RWPE1 (cell line): ENCODE data around the gene NOSIP.
"Not testable (repeated sequence)": the region's sequence is repeated elsewhere in the genome, so short reads cannot be mapped to it uniquely, and the experiment has no call there.

ENCODE experiments used
- CTCF ChIA-PET: fragments of 350-600 bp; sonication (Branson Sonifier 250); formaldehyde crosslinking; extraction: SDS; loops from one replicate; lab custom pipeline; 2021; lab: Yijun Ruan, JAX
- POLR2A ChIA-PET: fragments of 400-600 bp; formaldehyde crosslinking; extraction: SDS; loops from one replicate; lab custom pipeline; 2020; ENCODE audit warnings: antibody characterized with exemption; ENCODE audit not compliant: low non-redundant PET; lab: Yijun Ruan, JAX
- DNase-seq: peaks from one replicate; pipeline ENCODE4 v3.0.0; 2012; ENCODE audit warnings: low spot score
- H3K27ac ChIP-seq: fragments of 450-650 bp; 2 replicates; pipeline ENCODE4 v1.5.1; 2017
- TF ChIP-seq, protein P1 (sequence below): fragments of 450-650 bp; conservative IDR thresholded peaks from 2 replicates; pipeline ENCODE4 v1.5.1; 2017; ENCODE audit warnings: low read depth, mild to moderate bottlenecking

Gene NOSIP, protein sequence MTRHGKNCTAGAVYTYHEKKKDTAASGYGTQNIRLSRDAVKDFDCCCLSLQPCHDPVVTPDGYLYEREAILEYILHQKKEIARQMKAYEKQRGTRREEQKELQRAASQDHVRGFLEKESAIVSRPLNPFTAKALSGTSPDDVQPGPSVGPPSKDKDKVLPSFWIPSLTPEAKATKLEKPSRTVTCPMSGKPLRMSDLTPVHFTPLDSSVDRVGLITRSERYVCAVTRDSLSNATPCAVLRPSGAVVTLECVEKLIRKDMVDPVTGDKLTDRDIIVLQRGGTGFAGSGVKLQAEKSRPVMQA

DNA sequence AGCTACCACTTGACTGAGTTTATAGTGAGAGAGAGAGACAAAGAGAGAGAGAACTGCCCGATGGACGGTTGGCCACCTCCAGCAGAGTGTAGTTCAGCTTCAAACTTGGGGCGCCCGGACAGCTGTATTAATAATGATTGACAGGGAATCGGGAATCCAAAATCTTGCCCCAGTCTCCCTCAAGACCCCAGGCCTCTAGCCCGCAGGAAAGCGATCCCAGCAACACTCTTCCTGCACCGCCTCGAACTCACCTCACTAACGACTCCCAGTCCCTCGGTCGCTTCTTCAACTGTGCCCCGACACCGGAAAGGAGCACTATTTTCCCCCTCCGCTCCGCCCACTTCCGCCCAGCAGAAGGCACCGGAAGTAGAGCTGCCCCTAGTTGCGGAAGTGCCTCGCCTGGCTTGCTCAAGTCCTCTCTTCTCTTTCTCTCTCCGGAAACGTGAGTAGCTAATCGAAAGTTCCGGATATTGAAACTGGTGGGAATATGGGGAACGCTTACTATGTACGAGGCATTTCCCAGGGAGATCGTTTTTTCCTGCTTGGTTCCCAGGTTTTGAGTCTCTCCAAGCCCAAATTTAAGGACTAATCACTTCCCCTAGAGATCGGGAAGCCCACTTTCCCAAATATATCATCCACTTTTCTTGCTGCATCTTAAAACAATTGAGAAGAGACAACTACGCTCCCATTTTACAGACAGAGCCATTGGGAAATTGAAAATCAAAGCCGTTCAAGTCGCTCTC is at the start of gene NOSIP:
NOSIP (minus strand) TSS at position 293 of the 743 bp plus-strand sequence. CDS start 19,865 bp downstream, outside the sequence.
- ChIA-PET POLR2A (interaction anchor here (0.5 to 0.9 kb wide), 4 partner anchors 19 to 1554 kb away, joined by 3 to 9 read pairs (median 5); partner anchors contain the start of gene SCAF1), CTCF (interaction anchor here (0.6 to 2.7 kb wide), 3 partner anchors 10 to 434 kb away, joined by 3 to 9 read pairs (median 3); no protein-coding TSS in a partner anchor)
- peak within 1 kb of the TSS; percentile 70 for H3K27ac ChIP-seq
- DNase-seq = peak; percentile 87
- TF ChIP-seq, protein P1, sequence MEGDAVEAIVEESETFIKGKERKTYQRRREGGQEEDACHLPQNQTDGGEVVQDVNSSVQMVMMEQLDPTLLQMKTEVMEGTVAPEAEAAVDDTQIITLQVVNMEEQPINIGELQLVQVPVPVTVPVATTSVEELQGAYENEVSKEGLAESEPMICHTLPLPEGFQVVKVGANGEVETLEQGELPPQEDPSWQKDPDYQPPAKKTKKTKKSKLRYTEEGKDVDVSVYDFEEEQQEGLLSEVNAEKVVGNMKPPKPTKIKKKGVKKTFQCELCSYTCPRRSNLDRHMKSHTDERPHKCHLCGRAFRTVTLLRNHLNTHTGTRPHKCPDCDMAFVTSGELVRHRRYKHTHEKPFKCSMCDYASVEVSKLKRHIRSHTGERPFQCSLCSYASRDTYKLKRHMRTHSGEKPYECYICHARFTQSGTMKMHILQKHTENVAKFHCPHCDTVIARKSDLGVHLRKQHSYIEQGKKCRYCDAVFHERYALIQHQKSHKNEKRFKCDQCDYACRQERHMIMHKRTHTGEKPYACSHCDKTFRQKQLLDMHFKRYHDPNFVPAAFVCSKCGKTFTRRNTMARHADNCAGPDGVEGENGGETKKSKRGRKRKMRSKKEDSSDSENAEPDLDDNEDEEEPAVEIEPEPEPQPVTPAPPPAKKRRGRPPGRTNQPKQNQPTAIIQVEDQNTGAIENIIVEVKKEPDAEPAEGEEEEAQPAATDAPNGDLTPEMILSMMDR = no peak

DNA sequence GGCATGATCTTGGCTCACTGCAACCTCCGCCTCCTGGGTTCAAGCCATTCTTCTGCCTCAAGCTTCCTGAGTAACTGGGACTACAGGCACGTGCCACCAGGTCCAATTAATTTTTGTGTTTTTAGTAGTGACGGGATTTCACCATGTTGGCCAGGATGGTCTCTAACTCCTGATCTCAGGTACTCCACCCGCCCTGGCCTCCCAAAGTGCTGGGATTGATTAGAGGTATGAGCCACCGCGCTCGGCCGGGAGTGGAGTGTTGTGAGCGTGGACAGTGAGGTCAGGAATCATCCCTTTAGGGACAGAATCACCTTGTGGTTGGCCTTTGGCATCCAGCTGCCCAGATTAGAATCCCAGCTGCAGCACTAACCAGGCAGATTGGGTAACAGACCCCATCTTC is 49.3 kb upstream of the NOSIP start:
- POLR2A ChIA-PET = no interaction called here
- DNase-seq = no peak
- 0 out of 2 replicates have a peak overlapping the region, but pooled peaks have one; percentile 39 for H3K27ac ChIP-seq
- CTCF ChIA-PET = interaction anchor here (0.7 kb wide), 1 partner anchor 12 kb away, joined by 3 read pairs; no protein-coding TSS in a partner anchor
- TF ChIP-seq, protein P1 = no peak

DNA sequence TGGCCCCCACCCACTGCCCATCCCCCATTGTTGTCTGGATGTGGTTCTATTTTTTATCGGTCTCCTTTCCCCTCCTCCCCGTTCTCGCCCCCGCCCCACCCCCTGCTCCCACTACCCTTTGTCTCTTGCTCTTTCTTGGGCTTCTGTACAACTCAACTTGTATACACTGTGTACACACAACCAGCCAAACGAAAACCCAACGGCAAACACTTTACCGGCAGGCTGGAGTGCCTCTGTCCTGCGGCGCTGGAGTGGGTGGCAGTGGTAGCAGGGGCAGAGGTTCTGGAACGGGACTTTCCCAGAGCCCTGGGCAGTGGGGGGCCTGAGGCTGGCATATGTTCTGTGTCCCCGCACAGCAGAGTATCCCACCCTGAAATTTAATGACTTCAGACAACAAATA is 45.9 kb upstream of the NOSIP start:
- H3K27ac ChIP-seq = peak overlapping the region; percentile 14
- no peak for DNase-seq
- TF ChIP-seq, protein P1 = no peak
- CTCF ChIA-PET = interaction anchor here (0.8 kb wide), 1 partner anchor 12 kb away, joined by 3 read pairs; no protein-coding TSS in a partner anchor
- POLR2A ChIA-PET = no interaction called here

DNA sequence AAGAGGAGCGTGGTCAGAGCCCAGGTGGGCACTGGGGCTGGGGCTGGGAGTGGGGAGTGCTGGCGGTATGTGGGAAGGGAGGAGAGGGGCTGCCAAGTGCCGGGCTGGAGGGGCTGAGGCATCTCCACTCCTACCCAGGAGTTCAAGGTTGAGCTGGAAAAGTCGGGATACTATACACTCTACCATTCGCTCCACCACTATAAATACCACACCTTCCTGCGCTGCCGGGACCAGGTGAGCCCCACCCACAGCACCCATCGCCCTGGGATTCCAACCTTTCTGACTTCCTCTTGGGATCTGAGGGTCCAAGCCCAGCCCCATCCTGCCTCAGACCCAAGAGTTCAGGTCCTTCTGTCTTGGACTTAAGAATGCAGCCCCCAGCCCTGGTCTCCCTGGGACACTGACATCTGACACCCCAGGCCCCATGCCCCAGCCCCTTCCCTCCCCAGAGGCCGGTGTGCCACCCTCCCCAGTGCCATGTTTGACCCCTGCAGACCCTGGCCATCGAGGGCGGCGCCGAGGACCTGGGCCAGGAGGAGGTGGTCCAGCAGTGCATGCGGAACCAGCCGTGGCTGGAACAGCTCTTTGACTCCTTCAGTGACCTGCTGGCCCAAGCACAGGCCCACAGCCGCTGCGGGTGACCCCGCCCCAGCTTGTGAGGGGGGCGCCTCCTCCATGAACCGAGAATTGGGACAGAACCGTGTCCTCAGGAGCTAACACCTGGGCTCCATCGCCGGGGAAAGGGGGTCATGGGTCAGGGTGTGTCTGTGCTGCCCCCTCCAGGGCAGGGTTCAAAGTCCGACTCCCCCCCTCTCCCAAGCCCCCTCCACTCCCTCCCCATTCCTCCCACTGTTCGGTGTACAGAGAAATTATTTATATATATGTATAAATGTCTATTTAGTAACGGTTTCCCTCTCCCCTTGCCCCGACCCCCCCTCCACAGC is 44.9 kb upstream of the NOSIP start:
- CTCF ChIA-PET = interaction anchor here (0.6 to 0.7 kb wide), 2 partner anchors 42 to 78 kb away, joined by 5 to 7 read pairs; no protein-coding TSS in a partner anchor
- peak overlapping the region; percentile 14; the same call in 1 of the 2 replicates for H3K27ac ChIP-seq
- DNase-seq = no peak
- POLR2A ChIA-PET = no interaction called here
- TF ChIP-seq, protein P1 = no peak

DNA sequence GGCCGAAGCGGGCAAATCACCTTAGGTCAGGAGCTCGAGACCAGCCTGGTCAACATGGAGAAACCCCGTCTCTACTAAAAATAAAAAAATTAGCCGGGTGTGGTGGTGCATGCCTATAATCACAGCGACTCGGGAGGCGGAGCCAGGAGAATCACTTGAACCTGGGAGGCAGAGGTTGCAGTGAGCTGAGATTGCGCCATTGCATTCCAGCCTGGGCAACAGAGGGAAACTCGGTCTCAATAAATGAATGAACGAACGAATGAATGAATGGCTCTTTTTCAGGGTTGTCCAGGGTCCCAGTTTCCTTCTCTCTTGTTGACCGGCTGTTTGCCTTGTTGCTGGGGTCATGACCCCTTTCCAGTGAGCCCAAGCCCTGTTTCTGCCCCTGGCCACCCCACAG is 37.5 kb upstream of the NOSIP start:
- DNase-seq, POLR2A ChIA-PET: not testable (repeated sequence)
- CTCF ChIA-PET = interaction anchor here (0.6 to 1.0 kb wide), 2 partner anchors 11 to 150 kb away, joined by 3 to 6 read pairs; no protein-coding TSS in a partner anchor

DNA sequence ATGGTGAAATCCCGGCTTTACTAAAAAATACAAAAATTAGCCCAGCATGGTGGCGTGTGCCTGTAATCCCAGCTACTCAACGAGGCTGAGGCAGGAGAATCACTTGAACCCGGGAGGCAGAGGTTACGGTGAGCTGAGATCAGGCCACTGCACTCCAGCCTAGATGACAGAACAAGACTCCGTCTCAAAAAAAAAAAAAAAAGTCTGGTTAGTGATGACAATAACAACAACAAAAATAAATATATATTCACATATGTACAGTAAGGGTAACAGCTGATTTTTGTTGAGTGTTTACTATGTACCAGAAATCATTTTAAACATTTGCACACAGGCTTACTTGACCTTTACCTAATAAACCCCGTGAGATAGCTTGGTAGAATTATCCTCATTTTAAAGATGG is 36.6 kb upstream of the NOSIP start:
- no peak overlapping the region for H3K27ac ChIP-seq
- DNase-seq = no peak
- POLR2A ChIA-PET = no interaction called here
- TF ChIP-seq, protein P1 = no peak
- CTCF ChIA-PET = interaction anchor here (0.6 to 1.0 kb wide), 2 partner anchors 12 to 82 kb away, joined by 3 read pairs; no protein-coding TSS in a partner anchor

More for the DNA sequence above, 37.5 kb upstream of the NOSIP start:
- peak overlapping the region; percentile 20; the same call in 1 of the 2 replicates for H3K27ac ChIP-seq
